ENCODE data around the gene TMEM45A.

Gene TMEM45A

DNA sequence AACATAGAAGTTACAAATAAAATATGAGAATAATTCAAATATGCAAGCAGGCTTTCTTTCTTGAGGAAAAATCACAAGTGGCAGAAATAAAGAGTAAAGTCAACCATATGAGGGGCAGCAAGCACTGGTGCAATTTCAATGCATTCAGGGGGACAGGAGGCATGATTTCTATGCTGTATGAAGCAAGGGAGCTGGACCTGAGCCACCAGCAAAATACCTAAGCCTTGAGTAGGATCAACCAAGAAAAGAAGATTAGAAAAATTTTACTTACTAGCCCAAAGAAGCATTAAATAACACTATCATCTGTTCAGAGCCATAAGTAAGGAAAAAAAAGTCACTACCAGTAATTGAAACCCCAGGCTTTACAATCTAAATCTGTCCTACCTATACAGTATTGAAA, 123.3 kb downstream of the TMEM45A start:
- no peak for DNase-seq (ENCODE audit: low spot score)

DNA sequence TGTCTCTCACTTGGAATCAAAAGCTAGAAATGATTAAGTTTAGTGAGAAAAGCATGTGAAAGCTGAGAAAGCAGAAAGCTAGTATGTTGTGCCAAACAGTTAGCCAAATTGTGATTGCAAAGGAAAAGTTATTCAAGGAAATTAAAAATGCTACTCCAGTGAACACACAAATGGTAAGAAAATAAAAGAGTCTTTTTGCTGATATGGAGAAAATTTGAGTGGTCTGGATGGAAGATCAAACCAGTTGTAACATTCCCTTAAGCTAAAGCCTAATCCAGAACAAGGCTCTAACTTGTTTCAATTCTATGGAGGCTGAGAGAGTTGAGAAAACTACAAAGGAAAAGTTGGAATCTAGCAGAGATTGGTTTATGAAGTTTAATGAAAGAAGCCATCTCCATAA, 128.8 kb downstream of the TMEM45A start:
- no peak for DNase-seq (ENCODE audit: low spot score)

Data from germinal center (tissue), 1 donor.